ENCODE results near the gene MPZL3.

The MPZL3 gene

GRCh38 chr11:118276422-118276821 is 24.3 kb upstream of the MPZL3 start:
- no peak for TF ChIP-seq EZH2 (IDR thresholded peaks at IDR 0.05)
- no peak for TF ChIP-seq FOXP2 (optimal IDR thresholded peaks at IDR 0.05; ENCODE audit: control extremely low read depth, extremely low read length, insufficient read depth)
- no peak for TF ChIP-seq POLR2AphosphoS5 (IDR thresholded peaks at IDR 0.05; ENCODE audit: borderline replicate concordance, low read depth, low read length)
- Histone ChIP-seq H3K4me3 (no peak overlapping the region), H3K9me3 (ENCODE audit: low read depth, low read length) (no peaks in the 10 kb centered on the region), H3K36me3 (ENCODE audit: insufficient read depth, low read length) (no peaks in the 10 kb centered on the region), H3K27ac (no peak overlapping the region), H3K9ac (ENCODE audit: insufficient read length) (no peak overlapping the region)
- no peak for DNase-seq (ENCODE audit: low read depth, low spot score)

GRCh38 chr11:118275176-118275575 is 23.0 kb upstream of the MPZL3 start:
- Histone ChIP-seq H3K4me3 (no peak overlapping the region), H3K9me3 (ENCODE audit: low read depth, low read length) (no peaks in the 10 kb centered on the region), H3K36me3 (ENCODE audit: insufficient read depth, low read length) (no peaks in the 10 kb centered on the region), H3K9ac (ENCODE audit: insufficient read length) (no peak overlapping the region), H3K27ac (no peak overlapping the region)
- TF ChIP-seq FOXP2 (optimal IDR thresholded peaks at IDR 0.05; ENCODE audit: control extremely low read depth, extremely low read length, insufficient read depth) (no peak), POLR2AphosphoS5 (IDR thresholded peaks at IDR 0.05; ENCODE audit: borderline replicate concordance, low read depth, low read length) (no peak), EZH2 (IDR thresholded peaks at IDR 0.05) (no peak)
- no peak for DNase-seq (ENCODE audit: low read depth, low spot score)

DNA sequence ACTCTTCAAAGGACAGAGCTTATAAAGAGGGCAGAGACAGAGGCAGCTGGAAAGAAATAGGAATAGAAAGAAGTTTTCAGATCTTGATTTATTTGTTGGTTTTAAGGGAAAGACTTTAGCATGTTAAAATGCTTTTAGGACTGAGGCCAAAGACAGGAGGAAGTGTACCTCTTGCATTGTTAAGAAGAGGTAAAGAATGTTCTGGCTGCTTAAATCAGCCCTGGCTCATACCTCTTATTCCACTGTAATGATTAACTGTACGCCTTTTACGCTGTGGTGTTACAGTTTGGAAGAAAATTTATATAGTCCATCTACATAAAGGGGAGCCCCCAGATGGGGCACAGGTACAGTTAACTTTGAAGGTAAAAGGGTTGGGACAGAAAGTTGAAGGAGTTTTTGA is 22.0 kb upstream of the MPZL3 start:
- Histone ChIP-seq H3K9ac (ENCODE audit: insufficient read length) (no peak overlapping the region), H3K36me3 (ENCODE audit: insufficient read depth, low read length) (no peaks in the 10 kb centered on the region), H3K27ac (no peak overlapping the region), H3K4me3 (no peak overlapping the region), H3K9me3 (ENCODE audit: low read depth, low read length) (no peaks in the 10 kb centered on the region)
- TF ChIP-seq FOXP2 (optimal IDR thresholded peaks at IDR 0.05; ENCODE audit: control extremely low read depth, extremely low read length, insufficient read depth) (no peak), EZH2 (IDR thresholded peaks at IDR 0.05) (no peak), POLR2AphosphoS5 (IDR thresholded peaks at IDR 0.05; ENCODE audit: borderline replicate concordance, low read depth, low read length) (no peak)
- no peak for DNase-seq (ENCODE audit: low read depth, low spot score)

DNA sequence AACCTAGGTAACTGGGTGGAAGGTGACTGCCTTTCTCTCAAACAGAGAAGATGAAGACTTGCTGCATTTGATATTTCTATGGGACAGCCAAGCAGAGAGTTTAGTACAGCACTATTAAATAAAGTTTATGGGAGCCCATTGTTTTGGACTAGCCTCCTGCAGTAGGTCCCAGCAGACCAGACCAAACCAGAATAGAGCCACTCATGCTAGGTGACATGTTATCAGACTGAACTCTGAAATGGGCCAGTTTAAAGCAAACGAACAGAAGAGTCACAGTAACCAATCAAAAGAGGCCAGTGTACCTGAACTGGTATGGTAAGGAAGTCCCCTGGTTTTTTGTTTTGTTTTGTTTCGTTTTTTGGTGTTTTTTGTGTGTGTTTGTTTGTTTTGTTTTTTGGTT is 19.8 kb upstream of the MPZL3 start:
- no peak for DNase-seq (ENCODE audit: low read depth, low spot score)
- Histone ChIP-seq H3K9ac (ENCODE audit: insufficient read length) (no peak overlapping the region), H3K36me3 (ENCODE audit: insufficient read depth, low read length) (no peaks in the 10 kb centered on the region), H3K27ac (no peak overlapping the region), H3K9me3 (ENCODE audit: low read depth, low read length) (no peaks in the 10 kb centered on the region), H3K4me3 (no peak overlapping the region)
- TF ChIP-seq FOXP2 (optimal IDR thresholded peaks at IDR 0.05; ENCODE audit: control extremely low read depth, extremely low read length, insufficient read depth) (no peak), EZH2 (IDR thresholded peaks at IDR 0.05) (no peak), POLR2AphosphoS5 (IDR thresholded peaks at IDR 0.05; ENCODE audit: borderline replicate concordance, low read depth, low read length) (no peak)

- no peak overlapping the region for H3K9ac ChIP-seq (ENCODE audit: insufficient read length)
- no peaks in the 10 kb centered on the region for H3K36me3 ChIP-seq (ENCODE audit: insufficient read depth, low read length)
- no peak overlapping the region for H3K27ac ChIP-seq
- DNase-seq (ENCODE audit: low read depth, low spot score), result no peak
- H3K4me3 ChIP-seq, result no peak overlapping the region
- no peak for TF ChIP-seq FOXP2 (optimal IDR thresholded peaks at IDR 0.05; ENCODE audit: control extremely low read depth, extremely low read length, insufficient read depth)
- no peak for TF ChIP-seq POLR2AphosphoS5 (IDR thresholded peaks at IDR 0.05; ENCODE audit: borderline replicate concordance, low read depth, low read length)
- TF ChIP-seq EZH2 (IDR thresholded peaks at IDR 0.05), result no peak
- no peaks in the 10 kb centered on the region for H3K9me3 ChIP-seq (ENCODE audit: low read depth, low read length)
Observed at GRCh38 chr11:118267486-118267885, 15.3 kb upstream of the MPZL3 start.

DNA sequence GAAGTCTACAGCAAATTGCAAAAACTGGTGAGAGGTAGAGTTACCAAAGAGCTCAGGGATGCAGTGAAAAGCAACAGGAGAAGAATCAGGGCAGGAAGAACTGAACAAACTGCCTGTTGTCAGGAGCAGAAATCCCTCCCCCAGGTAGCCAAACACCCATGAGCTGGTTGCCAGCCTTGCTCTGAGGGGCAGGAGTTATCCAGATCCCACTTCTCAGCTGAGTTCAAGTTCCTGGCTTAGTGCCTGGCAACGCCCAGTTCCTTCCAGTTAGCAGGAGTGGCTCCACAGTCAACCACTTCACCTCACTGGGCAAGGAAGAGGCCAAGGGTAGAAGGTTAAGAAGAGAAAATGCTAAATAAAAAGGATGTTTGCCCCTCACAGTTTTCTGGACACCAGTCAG is 13.8 kb upstream of the MPZL3 start:
- H3K9me3 ChIP-seq (ENCODE audit: low read depth, low read length), result no peaks in the 10 kb centered on the region
- no peak overlapping the region for H3K9ac ChIP-seq (ENCODE audit: insufficient read length)
- no peak for TF ChIP-seq FOXP2 (optimal IDR thresholded peaks at IDR 0.05; ENCODE audit: control extremely low read depth, extremely low read length, insufficient read depth)
- TF ChIP-seq POLR2AphosphoS5 (IDR thresholded peaks at IDR 0.05; ENCODE audit: borderline replicate concordance, low read depth, low read length), result no peak
- TF ChIP-seq EZH2 (IDR thresholded peaks at IDR 0.05), result no peak
- no peak overlapping the region for H3K27ac ChIP-seq
- H3K36me3 ChIP-seq (ENCODE audit: insufficient read depth, low read length), result no peaks in the 10 kb centered on the region
- no peak overlapping the region for H3K4me3 ChIP-seq
- no peak for DNase-seq (ENCODE audit: low read depth, low spot score)

DNA sequence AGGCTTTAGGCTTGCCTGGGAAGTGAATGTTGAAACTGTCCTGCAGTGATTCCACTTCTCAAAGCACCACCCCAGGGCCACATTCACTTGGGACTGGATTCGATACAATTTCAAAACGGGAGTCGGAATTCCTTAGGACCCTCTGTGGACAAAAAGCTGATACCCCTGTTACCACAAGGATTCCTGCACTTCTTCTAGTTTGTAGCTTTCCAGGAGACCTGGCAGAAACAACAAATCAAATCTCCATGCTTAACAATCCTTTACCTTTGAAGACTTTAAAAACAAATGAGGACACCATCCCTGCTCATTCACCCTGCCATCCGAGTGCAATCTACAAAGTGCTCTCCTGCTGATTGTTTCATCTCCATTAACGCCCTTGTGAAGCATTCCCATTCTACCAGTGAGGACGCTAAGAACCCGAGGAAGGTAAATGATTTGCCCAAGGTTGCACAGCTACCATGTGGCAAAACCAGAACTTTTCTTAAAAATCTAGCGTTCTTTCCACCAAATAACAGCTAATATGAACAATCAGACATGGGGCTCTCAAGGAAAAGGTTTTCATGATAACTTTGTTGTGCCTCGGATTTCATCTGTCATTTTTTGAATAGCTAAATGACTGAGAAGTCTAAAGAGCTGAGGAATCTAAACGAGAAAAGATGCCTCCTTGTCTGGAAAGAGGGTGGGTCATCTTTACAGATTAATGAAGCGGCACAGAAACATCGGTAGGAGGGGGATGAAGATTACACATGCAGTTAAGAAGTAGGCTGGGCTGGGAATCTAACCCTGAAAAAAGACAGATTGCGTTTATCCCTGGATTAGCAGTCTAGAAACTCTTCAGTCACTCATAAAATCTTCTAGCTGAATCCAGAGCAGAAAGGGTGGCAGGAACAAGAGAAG is 12.7 kb upstream of the MPZL3 start:
- TF ChIP-seq FOXP2 (optimal IDR thresholded peaks at IDR 0.05; ENCODE audit: control extremely low read depth, extremely low read length, insufficient read depth), result no peak
- no peak for TF ChIP-seq POLR2AphosphoS5 (IDR thresholded peaks at IDR 0.05; ENCODE audit: borderline replicate concordance, low read depth, low read length)
- no peak for TF ChIP-seq EZH2 (IDR thresholded peaks at IDR 0.05)
- Histone ChIP-seq H3K36me3 (ENCODE audit: insufficient read depth, low read length) (no peaks in the 10 kb centered on the region), H3K4me3 (no peak overlapping the region), H3K27ac (no peak overlapping the region), H3K9me3 (ENCODE audit: low read depth, low read length) (no peaks in the 10 kb centered on the region), H3K9ac (ENCODE audit: insufficient read length) (no peak overlapping the region)
- no peak for DNase-seq (ENCODE audit: low read depth, low spot score)

DNA sequence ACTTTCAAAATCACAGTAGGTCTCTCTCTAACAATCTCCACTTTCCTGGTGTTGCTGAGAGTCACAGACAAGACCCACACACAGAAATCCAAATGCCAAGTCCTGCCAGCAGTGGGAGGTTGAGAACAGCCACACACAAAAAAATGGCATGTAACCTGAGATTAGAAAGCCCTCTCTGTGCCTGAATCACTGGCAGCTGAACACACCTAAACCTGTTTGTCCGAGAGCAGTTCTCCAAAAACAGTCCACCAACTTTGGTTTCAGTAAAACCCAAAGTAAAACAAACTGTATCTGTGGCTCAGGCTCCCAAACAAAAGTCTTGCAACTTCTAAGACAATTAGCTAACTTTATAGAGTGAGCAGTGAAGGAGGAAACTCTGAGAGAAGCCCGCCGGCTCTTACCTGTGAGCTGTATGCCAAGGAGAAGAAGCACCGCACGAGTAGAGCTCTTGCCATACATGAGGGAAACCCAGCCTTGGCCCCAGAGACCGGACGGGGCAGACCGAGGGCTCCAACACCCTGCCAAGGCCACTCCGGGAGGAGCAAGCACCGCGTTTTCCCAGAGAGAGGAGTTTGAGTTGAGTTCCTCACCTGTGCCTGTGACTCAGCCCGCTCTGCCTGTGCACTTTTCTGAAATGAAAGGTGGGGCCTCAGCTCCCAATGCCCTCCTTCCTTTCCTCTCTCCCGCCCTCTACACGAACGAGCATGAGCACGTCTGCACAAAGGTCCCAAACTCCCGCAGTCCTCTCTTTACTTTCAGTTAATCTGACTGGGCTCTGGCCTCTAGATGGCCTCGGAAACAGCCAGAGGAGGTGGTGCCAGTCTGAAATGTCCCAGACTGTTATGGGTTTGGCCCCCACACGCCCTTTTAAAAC is 11.8 kb upstream of the MPZL3 start, which contains the start of gene MPZL2:
Gene MPZL2, minus strand, starts transcription at position 603 of the 874 bp plus-strand sequence. Its CDS starts 144 bp downstream, at position 459.
- H3K9me3 ChIP-seq (ENCODE audit: low read depth, low read length), result no peaks in the 10 kb centered on the region
- TF ChIP-seq FOXP2 (optimal IDR thresholded peaks at IDR 0.05; ENCODE audit: control extremely low read depth, extremely low read length, insufficient read depth), result no peak
- TF ChIP-seq EZH2 (IDR thresholded peaks at IDR 0.05), result no peak
- TF ChIP-seq POLR2AphosphoS5 (IDR thresholded peaks at IDR 0.05; ENCODE audit: borderline replicate concordance, low read depth, low read length), result no peak
- no peak within 1 kb of the TSS for H3K9ac ChIP-seq (ENCODE audit: insufficient read length)
- no peak within 1 kb of the TSS for H3K27ac ChIP-seq
- no peaks in the 10 kb centered on the region for H3K36me3 ChIP-seq (ENCODE audit: insufficient read depth, low read length)
- no peak for DNase-seq (ENCODE audit: low read depth, low spot score)
- no peak within 1 kb of the TSS for H3K4me3 ChIP-seq

All from SK-N-MC (cell line).